Limb (tissue), 2 donors: Measurements from ENCODE around the gene TMEM175.

Experiments used
- DNase-seq, 2 donors: peaks; one replicate each; pipeline ENCODE4 v3.0.0-alpha.2; 2016; ENCODE audit errors: extremely low spot score in 2 of 2

Gene TMEM175

DNA sequence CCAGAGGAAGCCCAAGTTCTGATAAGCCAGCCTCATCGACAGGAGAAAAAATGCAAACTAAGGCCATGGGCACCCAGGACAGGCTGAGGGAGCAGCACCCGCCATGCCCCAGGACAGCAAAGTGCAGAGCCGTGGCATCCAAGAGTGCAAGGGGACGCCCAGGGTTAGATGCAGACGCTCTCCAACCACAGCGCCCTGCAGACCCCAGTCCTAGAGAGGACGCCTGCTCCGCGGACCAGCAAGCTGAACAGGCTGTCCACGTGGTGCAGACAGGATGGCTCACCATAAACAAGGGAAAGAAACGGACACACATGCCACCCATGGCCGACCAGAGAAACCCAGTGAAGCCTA, 32.7 kb upstream of the TMEM175 start:
- no peak for DNase-seq

DNA sequence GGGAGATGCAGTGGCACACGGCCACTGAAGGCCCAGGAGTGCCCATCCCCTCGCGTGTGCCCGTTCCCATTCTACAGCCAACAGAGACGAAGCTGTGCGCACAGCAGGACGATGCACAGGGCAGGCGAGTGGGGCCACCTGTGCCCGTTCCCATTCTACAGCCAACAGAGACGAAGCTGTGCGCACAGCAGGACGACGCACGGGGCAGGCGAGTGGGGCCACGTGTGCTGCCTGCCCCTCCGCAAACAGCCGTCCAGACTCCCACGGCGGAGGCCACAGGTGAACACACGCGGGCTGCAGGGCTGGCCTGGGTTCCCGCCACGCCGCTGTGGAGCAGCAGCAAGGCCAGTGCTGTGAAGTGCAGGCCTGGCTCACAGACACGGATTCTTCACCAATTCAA, 32.2 kb upstream of the TMEM175 start:
- DNase-seq: no peak

DNA sequence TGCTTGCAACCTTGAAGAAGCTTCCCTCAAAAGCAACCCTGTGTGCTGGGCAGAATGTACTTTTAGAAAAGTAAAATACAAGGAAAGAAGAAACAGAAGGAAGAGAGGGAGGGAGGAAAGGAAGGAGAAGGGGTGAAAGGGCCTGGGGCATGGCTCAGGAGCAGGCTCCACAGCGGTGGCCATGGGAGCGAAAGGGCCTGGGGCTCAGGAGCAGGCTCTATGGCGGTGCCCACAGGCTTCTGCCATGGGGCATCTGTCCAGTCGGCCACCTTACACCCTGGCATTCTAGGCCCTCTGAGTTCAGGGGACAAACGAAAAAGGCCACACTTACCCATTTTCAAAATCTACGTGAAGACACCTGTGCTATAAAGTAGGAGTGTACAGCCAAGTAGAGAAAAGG, 31.5 kb upstream of the TMEM175 start:
- no peak for DNase-seq

DNA sequence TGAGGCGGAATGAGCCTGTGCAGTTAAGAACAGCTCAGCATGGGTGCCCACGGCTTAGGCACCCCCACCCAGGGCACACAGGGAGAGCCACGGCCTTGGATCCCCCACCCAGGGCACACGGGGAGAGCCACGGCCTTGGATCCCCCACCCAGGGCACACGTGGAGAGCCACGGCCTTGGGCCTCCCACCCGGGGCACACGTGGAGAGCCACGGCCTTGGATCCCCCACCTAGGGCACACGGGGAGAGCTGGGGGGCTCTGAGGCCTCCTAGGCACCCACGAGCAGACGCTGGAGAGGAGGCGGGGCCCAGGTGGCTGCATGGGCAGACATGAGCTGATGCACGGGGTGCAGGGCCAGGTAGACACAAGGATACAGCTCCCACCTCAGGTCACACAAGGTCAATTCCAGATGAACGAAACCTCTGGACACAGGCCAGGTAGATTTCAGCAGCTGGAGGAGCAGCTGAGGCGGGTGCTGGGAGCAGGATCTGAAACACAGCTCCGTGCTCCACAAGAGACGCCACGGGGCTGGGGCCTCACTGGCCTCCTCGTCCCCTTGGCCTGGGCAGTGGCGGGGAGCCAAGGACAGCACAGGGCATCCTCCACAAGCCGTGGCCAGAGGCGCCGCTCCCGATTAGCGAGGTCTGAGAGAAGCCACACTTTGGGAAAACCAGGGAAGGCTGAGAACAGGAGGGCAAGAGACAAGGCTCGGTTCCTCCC, 30.9 kb upstream of the TMEM175 start:
- DNase-seq: no peak

DNA sequence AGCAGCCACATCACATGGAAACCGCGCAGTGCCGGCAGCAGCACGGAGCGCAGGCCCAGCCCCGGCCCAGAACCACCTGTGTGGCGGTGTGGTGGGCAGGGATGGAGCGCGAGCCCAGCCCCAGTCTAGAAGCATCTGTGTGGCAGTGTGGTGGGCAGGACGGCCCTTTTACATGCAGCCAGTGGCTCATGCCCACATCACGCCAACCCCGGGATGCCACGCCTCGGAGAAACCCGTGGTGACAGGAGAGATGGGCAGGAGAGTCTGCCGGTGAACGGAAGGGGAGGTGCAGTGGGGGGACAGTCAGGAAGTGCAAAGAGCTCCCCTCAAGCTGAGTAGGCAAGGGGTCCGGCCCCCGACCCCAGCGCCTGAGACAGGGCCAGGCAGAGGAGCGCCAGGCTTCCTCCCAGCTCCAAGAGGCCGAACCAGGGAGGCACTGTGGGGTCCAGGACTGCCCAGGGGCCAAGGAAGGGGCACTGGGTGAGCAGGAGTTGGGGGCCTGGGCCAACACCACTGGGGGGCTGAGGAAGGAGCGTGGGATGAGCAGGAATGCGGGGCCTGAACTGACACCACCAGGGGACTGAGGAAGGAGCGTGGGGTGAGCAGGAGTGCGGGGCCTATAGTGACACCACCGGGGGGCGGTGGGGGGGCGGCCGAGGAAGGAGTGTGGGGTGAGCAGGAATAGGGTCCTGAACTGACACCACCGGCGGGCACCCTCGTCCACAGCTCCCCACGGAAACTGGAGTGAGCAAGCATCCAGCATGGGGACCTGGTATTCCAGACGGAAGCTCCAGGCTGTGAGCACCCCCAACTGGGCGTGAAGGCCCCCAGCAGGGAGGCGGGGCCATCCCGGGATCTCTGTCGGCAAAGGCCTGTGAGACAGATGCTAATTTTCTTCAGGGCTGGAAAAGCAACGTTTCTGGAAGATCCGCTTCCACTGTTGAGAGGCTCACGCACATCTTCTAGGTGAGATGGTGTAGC, 28.9 kb upstream of the TMEM175 start:
- no peak for DNase-seq

DNA sequence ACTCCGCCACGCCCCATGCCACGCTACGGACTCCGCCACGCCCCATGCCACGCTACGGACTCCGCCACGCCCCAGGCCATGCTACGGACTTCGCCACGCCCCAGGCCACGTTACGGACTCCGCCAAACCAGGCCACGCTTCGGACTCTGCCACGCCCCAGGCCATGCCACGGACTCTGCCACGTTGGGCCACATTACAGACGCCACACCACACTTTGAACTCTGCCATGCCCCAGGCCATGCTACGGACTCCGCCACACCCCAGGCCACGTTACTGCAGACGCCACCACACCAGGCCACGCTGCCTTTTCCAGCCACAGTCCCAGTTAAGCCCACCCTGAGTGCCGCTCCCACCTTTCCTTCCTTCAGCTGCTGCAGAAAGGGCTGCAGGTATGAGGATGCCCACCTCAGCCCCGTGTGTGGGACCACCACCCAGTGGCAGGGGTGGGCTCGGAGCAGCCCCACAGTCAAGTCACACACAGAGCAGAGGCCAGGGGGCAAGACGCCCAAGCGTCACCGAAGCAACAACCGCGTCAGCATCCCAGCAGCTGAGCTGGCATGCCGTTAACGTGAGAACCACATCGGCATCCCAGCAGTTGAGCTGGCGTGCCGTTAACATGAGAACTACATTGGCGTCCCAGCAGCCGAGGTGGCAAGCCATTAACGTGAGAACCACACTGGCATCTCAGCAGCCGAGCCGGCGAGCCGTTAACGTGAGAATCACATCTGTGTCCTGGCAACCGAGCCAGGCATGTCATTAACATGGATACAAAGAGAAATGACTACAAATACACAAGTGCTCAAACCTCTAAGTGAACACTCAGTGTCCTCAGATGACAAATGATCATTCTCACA, 26.5 kb upstream of the TMEM175 start:
- no peak for DNase-seq

DNA sequence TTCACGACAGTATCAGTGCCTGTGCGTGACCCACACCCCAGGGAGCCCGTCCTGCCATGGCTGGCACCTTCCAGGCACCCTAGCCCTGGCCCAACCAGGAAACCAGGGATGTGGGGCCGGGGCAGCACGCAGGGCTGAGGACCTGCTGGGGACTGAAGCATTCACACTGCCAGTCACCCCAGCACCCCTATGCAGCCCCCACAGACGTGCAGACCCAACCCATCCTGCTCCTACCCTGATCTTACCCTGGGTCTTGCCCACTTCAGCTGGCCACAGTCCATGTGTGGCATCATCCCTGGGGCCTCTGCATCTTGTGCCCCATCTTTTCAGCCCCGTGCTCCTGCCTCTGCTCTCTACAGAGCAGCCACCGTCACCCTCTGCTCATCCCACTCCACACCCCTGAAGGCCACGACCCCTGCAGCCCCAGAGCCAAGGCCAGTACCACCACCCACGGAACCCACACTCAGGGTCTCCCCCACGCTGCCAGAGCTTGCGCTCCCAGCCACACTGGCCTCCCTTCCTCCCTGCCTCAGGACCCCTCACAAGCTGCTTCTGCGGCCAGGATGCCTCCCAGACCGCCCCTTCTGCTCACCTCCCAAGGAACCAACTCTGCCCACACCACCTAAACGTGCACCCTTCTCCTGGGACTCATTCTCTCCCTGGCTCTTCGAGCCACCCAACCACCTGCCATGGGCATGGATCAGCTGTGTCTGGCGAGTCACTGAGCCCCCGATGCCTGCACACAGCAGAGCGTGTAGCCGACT, 25.7 kb upstream of the TMEM175 start:
- DNase-seq: no peak

DNA sequence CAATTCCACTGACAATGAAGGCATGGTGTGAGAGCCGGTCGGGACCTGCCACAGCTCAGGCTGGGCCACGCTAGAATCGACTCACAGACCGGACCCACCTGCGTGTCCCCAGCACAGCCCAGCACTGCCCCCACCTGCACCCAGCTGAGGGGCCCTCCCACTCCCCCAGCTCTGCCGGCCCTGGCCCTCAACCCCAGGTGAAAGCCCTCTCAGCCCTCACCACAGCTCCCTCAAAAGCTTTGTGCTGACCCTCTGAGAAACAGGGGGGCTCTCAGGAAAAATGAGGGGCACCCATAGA, 25.2 kb upstream of the TMEM175 start:
- DNase-seq: no peak

DNA sequence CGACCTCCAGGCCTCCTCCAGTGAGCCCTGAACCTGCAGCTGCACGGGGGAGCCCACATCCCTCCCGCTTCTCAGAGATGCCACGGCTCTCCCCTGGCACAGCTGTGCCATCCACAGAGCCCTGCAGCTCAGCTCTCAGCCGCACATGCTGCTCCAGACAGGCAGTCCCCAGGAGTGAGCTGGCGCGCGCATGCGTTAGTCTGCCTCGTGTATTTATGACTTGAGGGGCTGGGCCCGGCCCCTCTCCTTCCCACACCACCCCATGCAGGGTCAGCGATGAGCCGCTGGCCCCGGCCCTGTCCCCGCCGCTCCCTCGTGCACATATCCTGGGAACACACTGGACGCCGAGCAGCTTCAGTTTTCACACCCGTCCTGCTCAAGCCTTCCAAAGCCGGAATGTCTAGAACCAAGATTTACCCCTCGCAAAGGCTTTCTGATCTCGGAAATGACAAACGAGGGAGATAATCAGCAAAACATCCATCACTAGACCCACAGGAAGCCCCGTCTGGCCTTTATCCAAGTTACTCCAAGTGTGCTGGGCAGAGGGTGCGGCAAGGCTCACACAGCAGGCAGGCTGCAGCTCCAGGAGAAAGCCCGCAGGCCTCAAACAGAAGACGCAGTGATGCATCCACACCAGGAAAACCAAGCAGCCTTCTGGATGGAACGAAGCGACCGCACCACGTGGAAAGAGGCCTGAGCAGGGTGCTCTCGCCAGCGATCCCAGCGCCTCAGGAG, 24.4 kb upstream of the TMEM175 start:
- no peak for DNase-seq

DNA sequence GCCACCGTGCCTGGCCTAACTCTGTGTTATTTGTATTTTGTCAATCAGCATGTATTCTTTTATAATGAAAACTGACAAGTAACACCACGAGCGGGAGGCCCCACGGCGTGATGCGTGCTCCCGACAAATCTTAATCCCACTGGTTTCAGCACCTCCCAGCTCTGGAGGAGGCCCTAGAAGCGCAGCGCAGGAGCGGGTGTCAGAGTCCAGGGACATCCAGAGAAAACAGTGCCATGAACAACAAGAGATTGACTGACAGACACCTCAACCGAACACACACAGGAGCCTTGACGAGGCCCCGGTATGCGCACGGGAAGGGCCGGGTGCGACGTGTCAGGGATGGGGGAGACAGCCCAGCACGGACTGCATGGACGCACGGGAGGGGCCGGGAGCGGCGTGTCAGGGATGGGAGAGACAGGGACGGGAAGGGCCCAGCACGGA, 23.1 kb upstream of the TMEM175 start:
- no peak for DNase-seq

DNA sequence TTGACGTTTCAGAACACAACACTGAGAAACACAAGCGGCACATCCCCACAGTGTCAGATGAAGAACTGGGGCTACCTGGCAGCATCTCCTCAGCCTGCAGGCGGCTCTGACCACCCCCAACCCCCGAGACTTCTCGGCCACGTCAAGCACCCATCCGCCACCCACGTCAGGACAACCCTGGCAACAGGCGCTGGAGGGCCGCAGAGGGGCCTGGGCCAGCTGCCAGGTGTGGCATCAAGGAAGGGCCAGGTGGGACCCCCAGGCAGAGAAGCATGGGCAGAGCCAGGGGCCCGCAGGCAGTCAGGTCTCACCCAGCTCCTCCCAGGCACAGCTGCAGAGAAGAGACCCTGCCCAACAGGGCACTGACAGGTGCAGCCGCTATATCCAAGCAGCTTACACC, 22.4 kb upstream of the TMEM175 start:
- no peak for DNase-seq

DNA sequence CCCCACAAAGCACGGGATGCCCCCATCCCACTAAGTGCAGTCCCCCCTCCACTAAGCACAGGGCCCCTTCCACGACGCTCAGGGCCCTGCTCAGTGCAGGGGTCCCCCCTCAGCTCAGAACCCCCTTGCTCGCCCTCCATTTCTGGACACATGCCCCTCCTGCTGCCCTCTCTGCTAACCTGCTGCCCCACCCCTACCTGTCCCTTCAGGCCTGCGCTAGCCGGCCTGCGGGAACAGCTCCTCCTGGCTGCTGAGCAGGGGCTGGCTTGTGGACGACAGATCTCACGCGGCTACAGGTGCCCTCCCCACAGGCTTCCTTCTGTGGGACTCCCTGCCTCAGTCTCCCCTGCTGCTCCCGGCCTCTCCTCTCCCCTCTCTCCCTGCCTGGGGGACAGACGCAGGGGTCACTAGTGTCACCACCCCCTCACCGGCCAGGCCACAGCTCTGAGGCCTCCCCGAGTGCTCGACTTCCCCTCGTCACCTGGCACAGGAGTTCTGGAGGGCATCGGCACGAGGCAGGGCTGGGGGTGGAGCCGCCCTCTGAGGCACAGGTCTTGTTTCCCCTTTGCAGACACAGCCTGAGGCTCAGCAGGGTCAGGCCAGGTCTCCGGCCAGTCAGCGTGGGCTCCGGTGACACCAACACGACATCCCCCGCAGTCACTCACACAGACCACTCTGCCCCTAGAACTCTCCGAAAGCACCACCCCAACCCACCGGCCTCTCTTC, 21.7 kb upstream of the TMEM175 start:
- no peak for DNase-seq

DNA sequence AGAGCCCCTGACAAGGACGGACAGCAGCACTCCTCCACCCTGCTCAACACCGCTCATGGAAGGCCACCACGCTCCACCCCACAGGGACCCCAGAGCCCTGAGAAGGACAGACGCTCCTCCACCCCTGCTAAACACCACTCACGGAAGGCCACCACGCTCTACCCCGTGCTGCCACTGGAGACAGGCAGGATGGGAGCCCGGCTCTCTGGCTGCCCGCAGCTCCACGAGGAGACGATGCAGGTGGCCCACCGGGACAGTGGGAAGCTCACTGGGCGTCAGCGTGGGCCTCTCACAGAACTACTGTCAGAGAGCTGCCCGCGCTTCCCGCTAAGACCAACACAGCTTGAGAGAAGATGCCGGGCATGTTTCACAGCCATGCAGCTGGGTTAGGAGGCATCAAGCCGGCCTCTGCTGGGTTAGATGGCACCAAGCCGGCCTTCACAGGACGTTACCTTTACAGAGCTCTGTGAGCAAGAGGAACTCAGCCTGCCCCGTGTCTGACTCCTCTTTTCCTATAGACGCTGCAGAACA, 21.0 kb upstream of the TMEM175 start:
- no peak for DNase-seq

DNA sequence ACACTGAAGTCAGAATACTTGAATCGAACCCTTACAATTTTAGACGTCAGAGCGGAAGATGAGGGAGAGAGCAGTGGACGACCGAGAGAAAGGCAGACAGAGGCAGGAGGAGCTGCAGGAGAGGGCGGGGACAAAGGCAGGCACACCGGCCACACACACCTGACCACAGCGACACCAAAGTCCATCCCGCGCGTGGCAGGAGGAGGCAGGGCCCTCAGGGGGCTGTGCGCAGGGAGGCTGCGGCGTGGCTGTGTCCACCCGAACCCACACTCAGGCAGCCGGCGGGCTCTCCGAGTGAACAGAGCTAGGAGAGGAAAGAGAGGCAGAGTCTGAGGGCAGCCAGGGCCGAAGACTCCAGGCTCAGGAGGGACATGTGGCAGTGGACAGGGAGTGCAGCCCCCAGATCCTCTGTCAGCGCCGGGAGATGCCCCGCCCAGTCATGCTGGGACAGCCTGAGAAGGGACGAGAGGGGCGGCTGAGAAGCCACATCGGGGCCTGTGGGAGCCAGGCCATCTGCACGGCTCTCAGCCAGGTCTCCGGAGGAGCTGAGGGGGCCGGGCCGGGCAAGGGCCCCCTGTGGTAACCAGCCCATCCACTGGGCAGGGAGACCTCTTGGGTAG, 20.3 kb upstream of the TMEM175 start:
- no peak for DNase-seq

DNA sequence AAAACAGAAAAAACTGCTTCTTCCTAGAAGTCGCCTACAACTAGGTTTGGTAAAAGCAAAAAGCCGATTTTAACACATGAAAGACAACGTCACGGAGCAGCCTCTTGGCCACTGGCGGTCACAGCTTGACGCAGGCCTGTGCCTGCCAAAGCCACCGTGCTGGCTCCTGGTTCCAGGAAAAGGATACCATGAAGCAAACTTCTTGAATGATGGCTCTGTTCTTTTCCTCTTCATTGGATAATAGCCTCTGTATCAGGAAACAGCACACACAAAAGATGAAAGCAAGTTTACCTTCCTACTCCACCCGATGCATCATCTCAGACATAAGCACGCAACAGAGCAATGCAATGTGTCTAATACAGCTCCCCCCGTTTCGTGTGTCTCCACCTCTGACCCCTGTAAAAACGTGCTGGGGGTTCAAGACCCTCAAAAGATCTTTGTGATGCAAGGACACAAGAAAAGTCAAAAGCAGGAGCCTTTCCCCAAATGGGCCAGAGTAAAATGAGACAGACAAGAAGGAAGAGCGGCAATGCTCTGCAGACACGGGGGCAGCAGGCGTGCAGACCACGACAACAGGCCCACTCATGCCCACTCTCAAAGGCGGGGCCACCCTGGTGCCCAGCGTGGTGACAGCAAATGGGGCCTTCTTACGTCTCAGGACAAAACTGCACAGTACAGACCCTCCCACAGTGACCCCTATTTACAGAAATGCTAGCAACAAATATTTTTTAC, 19.5 kb upstream of the TMEM175 start:
- no peak for DNase-seq

DNA sequence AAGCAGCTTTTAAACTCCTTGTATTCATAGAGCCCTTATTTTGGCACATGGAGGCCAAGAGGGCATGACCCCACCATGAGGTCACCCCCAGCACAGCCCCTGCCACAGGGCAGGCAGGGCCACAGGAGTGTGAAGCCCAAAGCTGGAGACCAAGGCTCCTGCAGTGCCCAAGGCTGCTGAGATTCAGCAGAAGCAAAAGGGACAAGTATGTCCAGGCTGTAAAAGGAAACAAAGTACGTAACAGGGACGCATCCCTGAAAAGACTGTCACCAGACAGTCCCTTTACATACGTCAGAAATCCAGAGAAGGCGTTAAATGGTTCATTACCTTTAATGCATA, 19.0 kb upstream of the TMEM175 start:
- DNase-seq: peak in 1 of 2 donors; percentile 11

DNA sequence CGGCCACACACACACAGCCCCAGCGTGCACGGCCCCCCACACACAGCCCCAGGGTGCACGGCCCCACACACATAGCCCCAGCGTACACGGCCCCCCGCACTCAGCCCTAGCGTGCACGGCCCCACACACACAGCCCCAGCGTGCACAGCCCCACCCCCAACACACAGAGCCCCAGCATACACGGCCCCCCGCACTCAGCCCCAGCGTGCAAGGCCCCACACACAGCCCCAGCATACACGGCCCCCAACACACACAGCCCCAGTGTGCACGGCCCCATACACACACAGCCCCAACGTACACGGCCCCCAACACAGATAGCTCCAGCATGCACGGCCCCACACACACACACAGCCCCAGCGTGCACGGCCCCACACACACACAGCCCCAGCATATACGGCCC, 17.7 kb upstream of the TMEM175 start:
- DNase-seq: peak in 1 of 2 donors; percentile 20

DNA sequence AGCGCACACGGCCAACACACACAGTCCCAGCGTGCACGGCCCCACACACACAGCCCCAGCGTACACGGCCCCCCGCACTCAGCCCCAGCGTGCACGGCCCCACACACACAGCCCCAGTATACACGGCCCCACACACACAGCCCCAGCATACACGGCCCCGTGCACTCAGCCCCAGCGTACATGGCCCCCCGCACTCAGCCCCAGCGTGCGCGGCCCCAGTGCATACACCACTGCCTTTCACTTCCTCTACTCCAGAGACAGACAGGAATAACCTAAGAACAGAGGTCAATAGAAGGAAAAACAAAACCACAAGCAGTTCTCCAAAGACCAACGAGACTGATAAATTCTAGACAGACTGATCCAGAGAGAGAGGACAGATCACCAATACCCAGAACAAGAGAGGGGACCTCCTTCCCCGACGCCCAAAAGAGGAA, 17.2 kb upstream of the TMEM175 start:
- peak in 1 of 2 donors; percentile 14 for DNase-seq

DNA sequence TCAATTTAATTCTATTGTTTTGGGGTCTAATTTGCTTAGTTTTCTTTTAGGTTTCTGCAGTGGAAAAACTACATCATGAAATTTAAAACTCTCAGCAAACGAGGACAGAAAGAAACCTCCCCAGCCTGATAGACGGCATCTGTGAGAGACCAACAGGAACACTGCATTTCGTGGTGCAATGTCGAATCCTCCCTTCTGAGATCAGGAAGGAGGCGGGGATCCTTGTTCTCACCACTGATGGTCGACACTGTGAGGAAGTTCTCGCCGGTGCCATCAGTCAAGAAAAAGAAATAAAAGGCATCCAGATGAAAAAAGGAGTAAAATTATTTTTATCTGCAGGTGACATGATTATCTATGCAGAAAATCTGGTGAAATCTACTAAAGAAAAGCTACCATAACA, 16.7 kb upstream of the TMEM175 start:
- no peak for DNase-seq
